SU-DHL-6 (cell line): ENCODE results near the gene TOMT.

Source experiments
- CTCF ChIP-seq: fragments of 200-600 bp; sonication (generic); IDR thresholded peaks from one replicate; pipeline ENCODE4 v1.5.1; 2017; ENCODE audit warnings: antibody characterized with exemption, mild to moderate bottlenecking, low read length, moderate library complexity; ENCODE audit not compliant: insufficient read depth, poor library complexity, severe bottlenecking
- EZH2phosphoT487 ChIP-seq: fragments of 200-600 bp; sonication (generic), shearing (Covaris generic); conservative IDR thresholded peaks from 2 replicates; pipeline ENCODE4 v1.6.1; 2018; ENCODE audit warnings: mild to moderate bottlenecking, antibody characterized with exemption, low read length, moderate library complexity, mixed read lengths

- TF ChIP-seq CTCF (no peak), EZH2phosphoT487 (no peak)
Observed at GRCh38 chr11:72070491-72070890, 35.2 kb upstream of the TOMT start.
